ENCODE measurements around the gene CCDC171. TPM values are rescaled to one million over a fixed set of nuclear protein-coding genes. Genes with fewer than 3 reads are reported as not detected.

The CCDC171 gene
- total and polyA plus RNA-seq, 10 of the 15 experiments (the other 5 are each of a cell fraction or from before 2014, with no cell fraction given), result 1.00 to 7.2 (median 2.8) TPM

DNA sequence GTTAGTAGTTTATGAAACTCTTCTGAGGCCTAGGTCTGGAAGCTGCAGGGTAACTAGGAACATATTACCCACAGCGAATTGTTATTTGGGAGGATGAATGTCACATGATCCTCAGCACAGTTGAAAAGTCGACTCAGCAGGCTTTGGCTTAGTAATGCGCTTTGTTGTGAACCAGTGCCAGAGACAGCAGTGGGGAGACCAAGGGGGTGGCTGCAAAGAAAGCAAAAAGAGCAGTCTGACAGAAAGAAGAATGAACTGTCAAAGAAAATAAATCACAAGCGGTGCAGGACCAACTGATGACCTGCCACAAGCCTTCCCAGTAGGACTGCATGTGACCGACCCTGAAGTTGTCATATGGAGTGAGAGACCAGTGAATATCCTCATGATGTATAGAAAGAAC lies 170.0 kb downstream of the CCDC171 start:
- no TSS peak for BruUV-seq (replicated peaks)
- in situ Hi-C loops (cut with MboI), result no loop called here

More for the DNA sequence above, 170.0 kb downstream of the CCDC171 start:
- DNase-seq (ENCODE audit: low read depth, low spot score) (no peak), ATAC-seq (no peak), FAIRE-seq (no peak)
- intact Hi-C loops (cut with micrococcal nuclease; ENCODE audit: unreplicated experiment), result no loop called here
- Histone ChIP-seq H3K27ac (ENCODE audit: control insufficient read depth, insufficient read depth) (no peak overlapping the region), H3K9ac (ENCODE audit: control insufficient read depth, insufficient read depth, low read length) (no peak overlapping the region), H3K4me3 (no peak overlapping the region), H3K36me3 (ENCODE audit: control insufficient read depth in 2 of 2, insufficient read depth in 2 of 2, low read length in 1 of 2) (no peaks in the 10 kb centered on the region), H3K27me3 (replicated peaks in 1 of 2; ENCODE audit: control insufficient read depth in 2 of 2, insufficient read depth in 2 of 2, low read length in 1 of 2) (no peaks in the 10 kb centered on the region), H3K9me3 (replicated peaks; ENCODE audit: control insufficient read depth, insufficient read depth, low read length) (no peaks in the 10 kb centered on the region), H4K20me1 (ENCODE audit: control insufficient read depth, insufficient read depth) (no peaks in the 10 kb centered on the region), H2AFZ (ENCODE audit: control insufficient read depth, low read depth, low read length) (no peak overlapping the region), H3K79me2 (ENCODE audit: control insufficient read depth, insufficient read depth, low read length) (no peaks in the 10 kb centered on the region), H3K4me1 (ENCODE audit: control insufficient read depth, insufficient read depth, low read length) (no peaks in the 10 kb centered on the region), H3K4me2 (ENCODE audit: control insufficient read depth, insufficient read depth) (no peak overlapping the region)
- ChIA-PET SMC1A (ENCODE audit: uncharacterized antibody, unreplicated experiment) (no interaction called here), RAD21 (ENCODE audit: unreplicated experiment) (no interaction called here), CTCF (no interaction called here), POLR2A (no interaction called here)
- 87% methylated on average over 5 of the region's 5 CpGs for WGBS (ENCODE audit: insufficient coverage, insufficient replicate concordance, low lambda C conversion rate, missing lambda C conversion rate)
- TF ChIP-seq, protein P1, sequence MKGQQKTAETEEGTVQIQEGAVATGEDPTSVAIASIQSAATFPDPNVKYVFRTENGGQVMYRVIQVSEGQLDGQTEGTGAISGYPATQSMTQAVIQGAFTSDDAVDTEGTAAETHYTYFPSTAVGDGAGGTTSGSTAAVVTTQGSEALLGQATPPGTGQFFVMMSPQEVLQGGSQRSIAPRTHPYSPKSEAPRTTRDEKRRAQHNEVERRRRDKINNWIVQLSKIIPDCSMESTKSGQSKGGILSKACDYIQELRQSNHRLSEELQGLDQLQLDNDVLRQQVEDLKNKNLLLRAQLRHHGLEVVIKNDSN (IDR thresholded peaks at IDR 0.05; ENCODE audit: borderline replicate concordance, extremely low read length, insufficient read depth, low read depth, low read length), result no peak
- TF ChIP-seq HDAC6 (IDR thresholded peaks at IDR 0.05; ENCODE audit: unreplicated experiment), result no peak
- no peak for TF ChIP-seq NFYA (IDR thresholded peaks at IDR 0.05; ENCODE audit: borderline replicate concordance, low read depth, low read length)
- TF ChIP-seq MYB (IDR thresholded peaks at IDR 0.05; ENCODE audit: borderline replicate concordance, low read depth, low read length), result no peak
- TF ChIP-seq BMI1 (IDR thresholded peaks at IDR 0.05; ENCODE audit: borderline replicate concordance), result no peak
- TF ChIP-seq YBX1 (IDR thresholded peaks at IDR 0.05), result no peak
- no peak for TF ChIP-seq SUZ12 (IDR thresholded peaks at IDR 0.05; ENCODE audit: unreplicated experiment)
- TF ChIP-seq, protein P2, sequence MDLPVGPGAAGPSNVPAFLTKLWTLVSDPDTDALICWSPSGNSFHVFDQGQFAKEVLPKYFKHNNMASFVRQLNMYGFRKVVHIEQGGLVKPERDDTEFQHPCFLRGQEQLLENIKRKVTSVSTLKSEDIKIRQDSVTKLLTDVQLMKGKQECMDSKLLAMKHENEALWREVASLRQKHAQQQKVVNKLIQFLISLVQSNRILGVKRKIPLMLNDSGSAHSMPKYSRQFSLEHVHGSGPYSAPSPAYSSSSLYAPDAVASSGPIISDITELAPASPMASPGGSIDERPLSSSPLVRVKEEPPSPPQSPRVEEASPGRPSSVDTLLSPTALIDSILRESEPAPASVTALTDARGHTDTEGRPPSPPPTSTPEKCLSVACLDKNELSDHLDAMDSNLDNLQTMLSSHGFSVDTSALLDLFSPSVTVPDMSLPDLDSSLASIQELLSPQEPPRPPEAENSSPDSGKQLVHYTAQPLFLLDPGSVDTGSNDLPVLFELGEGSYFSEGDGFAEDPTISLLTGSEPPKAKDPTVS (IDR thresholded peaks at IDR 0.05; ENCODE audit: low read depth, low read length), result no peak
- no peak for TF ChIP-seq POLR2AphosphoS2 (IDR thresholded peaks at IDR 0.05; ENCODE audit: low read depth, low read length)
- TF ChIP-seq CBFB (IDR thresholded peaks at IDR 0.05; ENCODE audit: low read depth), result no peak
- TF ChIP-seq YY1 (IDR thresholded peaks at IDR 0.05; ENCODE audit: low read depth, low read length), result no peak
- TF ChIP-seq, protein P3, sequence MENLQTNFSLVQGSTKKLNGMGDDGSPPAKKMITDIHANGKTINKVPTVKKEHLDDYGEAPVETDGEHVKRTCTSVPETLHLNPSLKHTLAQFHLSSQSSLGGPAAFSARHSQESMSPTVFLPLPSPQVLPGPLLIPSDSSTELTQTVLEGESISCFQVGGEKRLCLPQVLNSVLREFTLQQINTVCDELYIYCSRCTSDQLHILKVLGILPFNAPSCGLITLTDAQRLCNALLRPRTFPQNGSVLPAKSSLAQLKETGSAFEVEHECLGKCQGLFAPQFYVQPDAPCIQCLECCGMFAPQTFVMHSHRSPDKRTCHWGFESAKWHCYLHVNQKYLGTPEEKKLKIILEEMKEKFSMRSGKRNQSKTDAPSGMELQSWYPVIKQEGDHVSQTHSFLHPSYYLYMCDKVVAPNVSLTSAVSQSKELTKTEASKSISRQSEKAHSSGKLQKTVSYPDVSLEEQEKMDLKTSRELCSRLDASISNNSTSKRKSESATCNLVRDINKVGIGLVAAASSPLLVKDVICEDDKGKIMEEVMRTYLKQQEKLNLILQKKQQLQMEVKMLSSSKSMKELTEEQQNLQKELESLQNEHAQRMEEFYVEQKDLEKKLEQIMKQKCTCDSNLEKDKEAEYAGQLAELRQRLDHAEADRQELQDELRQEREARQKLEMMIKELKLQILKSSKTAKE (IDR thresholded peaks at IDR 0.05; ENCODE audit: low read depth, poor library complexity, severe bottlenecking), result no peak
- TF ChIP-seq ZNF217 (IDR thresholded peaks at IDR 0.05), result no peak

Measured in GM12878 (cell line).